ENCODE measurements around the gene SLC6A17. TPM values are rescaled to one million over a fixed set of nuclear protein-coding genes. Genes with fewer than 3 reads are reported as not detected.

Gene SLC6A17
- total RNA-seq, 2 donors from 2014 or later = 0.19 TPM; not detected in 1

- H3K9ac ChIP-seq (ENCODE audit: low read depth in 2 of 2, low read length in 2 of 2) = no peak within 1 kb of the TSS
- DNase-seq = no peak
- H3K9me3 ChIP-seq = no peaks in the 10 kb centered on the region
- no peaks in the 10 kb centered on the region for H3K36me3 ChIP-seq
- H3K27ac ChIP-seq = no peak within 1 kb of the TSS
- no peaks in the 10 kb centered on the region for H3K4me1 ChIP-seq
- no peak within 1 kb of the TSS for H3K4me3 ChIP-seq
- intact Hi-C loops (cut with DNase I) = no loop called here
- no peak for TF ChIP-seq CTCF (IDR thresholded peaks at IDR 0.05)
- no peaks in the 10 kb centered on the region for H3K27me3 ChIP-seq
Measured at GRCh38 chr1:110112143-110112542, 38.2 kb upstream of the SLC6A17 start, which contains the start of gene UBL4B. TSS of gene UBL4B (plus strand) at chr1:110112443. CDS start at chr1:110112535, 92 bp downstream.

- Histone ChIP-seq H3K27me3 (no peaks in the 10 kb centered on the region), H3K36me3 (no peaks in the 10 kb centered on the region), H3K27ac (no peak overlapping the region), H3K9me3 (no peaks in the 10 kb centered on the region), H3K4me1 (no peaks in the 10 kb centered on the region), H3K4me3 (no peak overlapping the region), H3K9ac (ENCODE audit: low read depth in 2 of 2, low read length in 2 of 2) (no peak overlapping the region)
- intact Hi-C loops (cut with DNase I) = no loop called here
- TF ChIP-seq CTCF (IDR thresholded peaks at IDR 0.05) = no peak
- DNase-seq = no peak
Measured at GRCh38 chr1:110112656-110113055, 37.6 kb upstream of the SLC6A17 start.

- Histone ChIP-seq H3K27me3 (no peaks in the 10 kb centered on the region), H3K36me3 (no peaks in the 10 kb centered on the region), H3K27ac (no peak overlapping the region), H3K9ac (ENCODE audit: low read depth in 2 of 2, low read length in 2 of 2) (no peak overlapping the region), H3K4me1 (no peaks in the 10 kb centered on the region), H3K9me3 (no peaks in the 10 kb centered on the region), H3K4me3 (no peak overlapping the region)
- intact Hi-C loops (cut with DNase I) = no loop called here
- no peak for TF ChIP-seq CTCF (IDR thresholded peaks at IDR 0.05)
- no peak for DNase-seq
Measured at GRCh38 chr1:110113551-110113950, 36.7 kb upstream of the SLC6A17 start.

- Histone ChIP-seq H3K27me3 (no peaks in the 10 kb centered on the region), H3K9ac (ENCODE audit: low read depth in 2 of 2, low read length in 2 of 2) (no peak overlapping the region), H3K9me3 (no peaks in the 10 kb centered on the region), H3K27ac (no peak overlapping the region), H3K4me1 (no peaks in the 10 kb centered on the region), H3K4me3 (no peak overlapping the region), H3K36me3 (no peaks in the 10 kb centered on the region)
- no peak for DNase-seq
- no peak for TF ChIP-seq CTCF (IDR thresholded peaks at IDR 0.05)
- intact Hi-C loops (cut with DNase I) = no loop called here
Measured at GRCh38 chr1:110114173-110114572, 36.1 kb upstream of the SLC6A17 start.

GRCh38 chr1:110114784-110115183 lies 35.5 kb upstream of the SLC6A17 start:
- Histone ChIP-seq H3K9me3 (no peaks in the 10 kb centered on the region), H3K27me3 (no peaks in the 10 kb centered on the region), H3K36me3 (no peaks in the 10 kb centered on the region), H3K4me3 (no peak overlapping the region), H3K27ac (no peak overlapping the region), H3K4me1 (no peaks in the 10 kb centered on the region), H3K9ac (ENCODE audit: low read depth in 2 of 2, low read length in 2 of 2) (no peak overlapping the region)
- no peak for TF ChIP-seq CTCF (IDR thresholded peaks at IDR 0.05)
- no peak for DNase-seq
- intact Hi-C loops (cut with DNase I) = no loop called here

Measured in colonic mucosa (tissue), 4 donors.